Omental fat pad (tissue), 4 donors: ENCODE measurements around the gene RAMP3. TPM values are rescaled to one million over a fixed set of nuclear protein-coding genes. Genes with fewer than 3 reads are reported as not detected.

Experiments used
- ATAC-seq: fragments of 150-250 bp; one replicate; pipeline ENCODE4 v1.9.1; 2016; ENCODE audit warnings: mild to moderate bottlenecking, moderate library complexity; ENCODE audit not compliant: low FRiP score
- DNase-seq: peaks from one replicate; pipeline ENCODE4 v3.0.0-alpha.2; 2019; ENCODE audit warnings: low spot score
- total RNA-seq, 4 donors: library from RNA; depleted of rRNA; stranded (reverse); fragments of >200 nt; gene quantifications; one replicate each; pipeline ENCODE4 v1.1.0, GENCODE V29; 2016
- TF ChIP-seq, protein P1 (sequence below), 3 donors: fragments of 450-650 bp; IDR thresholded peaks; one replicate each; pipeline ENCODE4 v1.5.1; 2016 to 2017; ENCODE audit warnings: antibody characterized with exemption in 3 of 3, mild to moderate bottlenecking in 3 of 3, moderate library complexity in 2 of 3

Gene RAMP3
- total RNA-seq, 4 donors from 2014 or later: 24.6 to 310 (median 124) TPM

DNA sequence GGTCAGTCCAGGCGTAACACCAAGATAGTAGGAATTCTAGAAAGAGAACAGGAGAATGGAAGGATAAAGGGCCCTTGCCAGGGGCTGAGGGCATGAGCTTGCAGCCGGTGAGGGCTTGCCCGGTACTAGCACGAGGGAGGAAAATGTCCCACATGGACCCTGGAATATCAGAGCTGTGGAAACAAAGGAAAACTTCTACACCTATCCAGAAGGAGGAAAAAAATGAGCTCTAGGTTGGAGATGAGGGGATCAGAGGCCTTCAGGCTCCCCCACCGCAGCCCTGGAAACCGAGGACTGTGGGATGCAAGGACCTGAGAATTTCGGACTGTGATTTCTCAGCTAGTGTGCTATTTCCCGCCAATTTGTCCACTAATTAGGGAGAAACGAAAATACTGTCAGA is 22.1 kb downstream of the RAMP3 start:
- no peak for ATAC-seq
- TF ChIP-seq, protein P1, sequence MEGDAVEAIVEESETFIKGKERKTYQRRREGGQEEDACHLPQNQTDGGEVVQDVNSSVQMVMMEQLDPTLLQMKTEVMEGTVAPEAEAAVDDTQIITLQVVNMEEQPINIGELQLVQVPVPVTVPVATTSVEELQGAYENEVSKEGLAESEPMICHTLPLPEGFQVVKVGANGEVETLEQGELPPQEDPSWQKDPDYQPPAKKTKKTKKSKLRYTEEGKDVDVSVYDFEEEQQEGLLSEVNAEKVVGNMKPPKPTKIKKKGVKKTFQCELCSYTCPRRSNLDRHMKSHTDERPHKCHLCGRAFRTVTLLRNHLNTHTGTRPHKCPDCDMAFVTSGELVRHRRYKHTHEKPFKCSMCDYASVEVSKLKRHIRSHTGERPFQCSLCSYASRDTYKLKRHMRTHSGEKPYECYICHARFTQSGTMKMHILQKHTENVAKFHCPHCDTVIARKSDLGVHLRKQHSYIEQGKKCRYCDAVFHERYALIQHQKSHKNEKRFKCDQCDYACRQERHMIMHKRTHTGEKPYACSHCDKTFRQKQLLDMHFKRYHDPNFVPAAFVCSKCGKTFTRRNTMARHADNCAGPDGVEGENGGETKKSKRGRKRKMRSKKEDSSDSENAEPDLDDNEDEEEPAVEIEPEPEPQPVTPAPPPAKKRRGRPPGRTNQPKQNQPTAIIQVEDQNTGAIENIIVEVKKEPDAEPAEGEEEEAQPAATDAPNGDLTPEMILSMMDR (IDR thresholded peaks at IDR 0.05): no peak
- no peak for DNase-seq

DNA sequence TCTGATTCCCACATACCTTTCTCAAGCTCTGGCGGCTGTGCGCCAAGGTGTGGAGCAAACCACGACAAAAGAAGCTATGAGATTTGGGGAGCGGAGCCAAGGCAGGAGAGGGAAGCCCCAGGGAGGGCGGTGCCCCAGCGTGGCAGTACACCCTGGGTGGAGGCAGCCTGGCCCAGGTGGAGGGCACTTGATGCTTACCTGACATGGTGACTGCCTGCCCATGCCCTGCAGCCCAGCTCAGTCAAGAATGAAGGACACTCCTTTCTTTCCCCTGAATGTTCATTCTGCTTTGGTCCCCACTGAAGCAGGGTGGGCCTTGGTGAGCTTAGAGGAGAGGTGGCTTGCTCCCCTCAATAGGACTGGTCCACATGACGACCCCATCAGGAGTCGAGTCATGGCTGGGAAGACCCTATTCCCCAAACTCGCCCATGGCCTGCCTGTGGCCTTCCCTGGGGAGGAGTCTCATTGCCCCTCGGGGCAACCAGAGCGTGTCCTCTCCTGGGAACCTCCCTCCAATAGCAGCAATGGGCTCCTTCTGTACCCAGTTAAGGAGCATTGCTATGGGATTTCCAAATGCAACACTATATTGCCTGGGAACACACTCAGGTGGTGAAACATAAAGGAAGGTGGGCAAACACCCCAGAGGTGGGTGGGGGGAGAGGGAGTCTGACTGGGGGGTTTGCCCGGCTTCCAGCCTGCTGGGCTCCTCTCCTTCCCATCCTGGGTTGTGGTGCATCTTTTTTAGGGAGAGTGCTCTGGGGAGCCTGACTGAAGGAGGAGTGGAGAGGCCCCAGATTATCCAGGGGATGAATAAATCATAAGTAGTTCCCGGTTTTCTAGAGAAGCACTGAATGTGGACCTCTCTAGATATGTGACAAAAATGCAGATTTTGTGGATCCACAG is 22.7 kb downstream of the RAMP3 start:
- no peak for ATAC-seq
- no peak for DNase-seq
- TF ChIP-seq, protein P1 (IDR thresholded peaks at IDR 0.05): no peak

DNA sequence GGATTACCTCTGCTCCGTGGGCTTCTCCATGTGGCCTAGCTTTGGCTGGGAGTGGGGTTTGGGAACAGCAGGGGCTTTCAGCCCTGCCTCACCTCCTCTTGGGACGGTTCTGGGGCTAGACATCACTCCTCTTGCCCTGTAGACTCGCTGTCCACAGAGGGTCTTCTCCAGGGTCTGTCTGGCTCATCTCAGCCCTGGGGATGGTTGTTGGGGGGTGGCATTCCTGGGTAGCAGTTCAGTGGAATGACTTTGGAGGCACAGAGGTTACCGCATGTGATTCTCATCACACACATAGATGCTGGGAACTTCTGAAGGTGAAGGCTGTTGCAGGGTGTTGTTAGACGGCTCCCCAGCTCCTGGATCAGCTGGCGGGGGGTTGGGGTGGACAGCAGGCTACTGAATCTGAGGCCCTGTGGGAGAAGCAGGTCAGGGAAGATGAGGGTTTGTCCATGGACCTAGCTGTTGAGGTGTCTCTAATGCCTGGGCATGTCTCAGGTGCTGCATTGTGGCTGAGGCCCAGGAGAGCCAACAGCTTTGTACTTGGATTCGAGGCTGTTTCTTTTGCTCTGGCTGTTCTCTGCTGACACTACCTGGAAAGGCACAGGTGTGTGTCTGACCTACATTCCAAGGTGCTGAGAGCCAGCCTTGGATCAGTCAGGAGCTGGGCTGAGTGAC is 23.8 kb downstream of the RAMP3 start:
- no peak for ATAC-seq
- DNase-seq: no peak
- TF ChIP-seq, protein P1 (IDR thresholded peaks at IDR 0.05): no peak

DNA sequence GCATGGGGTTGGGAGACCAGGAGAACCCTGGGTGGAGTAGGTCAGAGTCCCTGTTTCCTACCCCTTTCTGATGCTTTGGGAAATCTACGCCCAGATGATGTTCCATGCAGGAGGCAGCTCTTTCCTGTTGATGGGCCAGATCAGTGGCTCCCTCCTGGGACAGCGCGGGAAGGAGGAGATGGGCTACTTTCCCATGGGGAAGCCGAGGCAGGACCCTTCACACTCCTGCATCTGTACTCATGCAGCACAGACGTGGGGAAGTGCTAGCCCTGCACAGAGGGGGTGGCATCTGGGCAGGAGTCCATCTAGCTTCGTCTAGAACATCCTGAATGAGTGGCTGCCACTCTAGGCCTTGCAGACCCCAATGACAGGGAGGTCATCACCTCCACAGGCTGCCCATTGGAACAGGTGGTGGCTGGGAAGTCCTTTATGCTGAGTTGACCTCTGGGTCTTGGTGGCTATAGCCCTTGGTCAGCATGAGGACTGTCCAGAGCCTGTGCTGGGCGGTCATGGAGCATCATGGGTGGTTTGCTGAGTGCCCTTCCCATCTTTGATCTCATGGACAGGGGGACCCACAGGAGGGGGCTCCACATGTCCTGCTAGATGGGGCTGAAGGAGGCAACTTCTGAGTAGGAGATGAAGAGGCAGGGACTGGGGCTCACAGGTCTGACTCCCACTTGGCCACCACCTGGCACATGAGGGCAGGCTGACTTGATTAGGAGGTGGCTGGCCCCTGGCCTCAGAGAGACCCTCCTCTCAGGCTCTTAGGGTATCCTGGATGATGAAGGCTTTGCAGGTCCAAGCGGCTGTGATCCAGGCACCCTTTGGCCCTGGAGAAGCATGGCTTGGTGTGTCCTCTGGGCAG is 24.6 kb downstream of the RAMP3 start:
- TF ChIP-seq, protein P1 (IDR thresholded peaks at IDR 0.05): no peak
- DNase-seq (no peak), ATAC-seq (no peak)

DNA sequence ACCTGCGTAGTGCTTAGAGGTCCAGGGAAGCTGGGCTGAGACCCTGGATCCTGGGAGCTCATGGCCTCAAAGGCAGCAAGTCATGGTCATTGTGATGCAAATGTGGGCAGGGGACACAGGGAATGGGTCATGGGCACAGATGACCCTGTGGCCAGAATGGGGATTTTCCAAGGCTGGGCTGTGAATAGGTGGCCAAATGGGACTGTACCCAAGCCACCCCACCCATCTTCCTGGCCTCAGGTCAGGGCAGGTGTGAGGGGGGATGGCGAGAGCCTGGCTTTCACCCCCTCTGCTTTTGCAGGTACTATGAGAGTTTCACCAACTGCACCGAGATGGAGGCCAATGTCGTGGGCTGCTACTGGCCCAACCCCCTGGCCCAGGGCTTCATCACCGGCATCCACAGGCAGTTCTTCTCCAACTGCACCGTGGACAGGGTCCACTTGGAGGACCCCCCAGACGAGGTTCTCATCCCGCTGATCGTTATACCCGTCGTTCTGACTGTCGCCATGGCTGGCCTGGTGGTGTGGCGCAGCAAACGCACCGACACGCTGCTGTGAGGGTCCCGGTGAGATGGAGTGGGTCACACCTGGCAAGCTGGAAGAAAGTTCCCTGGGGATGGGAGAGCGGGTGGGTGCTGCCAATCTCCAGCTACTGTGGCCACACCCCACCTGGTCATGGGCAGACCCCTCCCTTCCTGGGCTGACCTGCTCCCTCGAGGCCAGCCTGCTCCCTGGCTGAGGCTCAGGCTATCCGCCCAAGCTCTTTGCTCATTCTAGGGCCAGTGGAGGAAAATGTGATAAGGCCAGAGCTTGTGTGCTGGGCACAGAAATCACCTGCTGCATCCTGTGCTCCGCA is 25.5 kb downstream of the RAMP3 start:
- ATAC-seq (no peak), DNase-seq (no peak)
- TF ChIP-seq, protein P1 (IDR thresholded peaks at IDR 0.05): no peak

DNA sequence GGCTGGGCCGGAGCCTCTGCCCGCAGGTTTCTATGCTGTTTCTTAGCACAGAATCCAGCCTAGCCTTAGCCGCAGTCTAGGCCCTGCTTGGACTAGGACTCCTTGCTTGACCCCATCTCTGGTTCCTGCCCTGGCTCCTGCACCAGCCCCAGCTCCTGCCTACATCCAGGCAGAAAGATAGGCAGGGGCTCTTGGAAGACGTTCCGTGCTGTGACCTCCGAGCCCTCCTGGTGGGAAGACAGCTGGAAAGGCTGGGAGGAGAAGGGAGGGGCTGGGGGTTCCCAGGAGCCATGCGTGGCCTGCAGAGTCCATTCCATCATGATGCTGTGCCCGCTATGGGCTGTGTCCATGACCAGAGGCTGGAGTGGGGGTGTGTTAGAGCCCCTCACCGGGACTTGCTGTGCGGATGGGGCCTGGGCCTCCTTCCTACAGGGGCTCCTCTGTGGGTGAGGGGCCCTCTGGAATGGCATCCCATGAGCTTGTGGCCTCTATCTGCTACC is 26.2 kb downstream of the RAMP3 start:
- TF ChIP-seq, protein P1 (IDR thresholded peaks at IDR 0.05): no peak
- DNase-seq (no peak), ATAC-seq (no peak)
